Calu3 (cell line): ENCODE data around the gene SEL1L. TPM values are rescaled to one million over a fixed set of nuclear protein-coding genes. Genes with fewer than 3 reads are reported as not detected.

Source experiments
- BruUV-seq: library from RNA; stranded (reverse); fragments of 400-500 nt; replicated peaks from 2 replicates; lab custom pipeline; 2021; lab: Mats Ljungman, UMichigan
- CTCF ChIA-PET: fragments of 300-600 bp; sonication (Branson Sonifier 250); formaldehyde crosslinking; loops from one replicate; lab custom pipeline; 2022; ENCODE audit warnings: antibody characterized with exemption; lab: Charles Lee
- DNase-seq: peaks from one replicate; pipeline ENCODE4 v3.0.0; 2022
- H3K27ac Mint-ChIP-seq: one replicate; pipeline ENCODE4 v1.8.0; 2022; ENCODE audit warnings: mixed read lengths; ENCODE audit not compliant: unreplicated experiment
- H3K27me3 Mint-ChIP-seq: one replicate; pipeline ENCODE4 v1.8.0; 2022; ENCODE audit warnings: mixed read lengths; ENCODE audit not compliant: unreplicated experiment
- H3K36me3 Mint-ChIP-seq: one replicate; pipeline ENCODE4 v1.8.0; 2022; ENCODE audit warnings: mild to moderate bottlenecking, moderate library complexity, mixed read lengths; ENCODE audit not compliant: insufficient read depth, unreplicated experiment
- H3K4me1 Mint-ChIP-seq: one replicate; pipeline ENCODE4 v1.8.0; 2022; ENCODE audit warnings: mild to moderate bottlenecking, low read depth, mixed read lengths; ENCODE audit not compliant: unreplicated experiment
- H3K4me3 Mint-ChIP-seq: one replicate; pipeline ENCODE4 v1.8.0; 2022; ENCODE audit warnings: mild to moderate bottlenecking, low read depth, moderate library complexity, mixed read lengths; ENCODE audit not compliant: unreplicated experiment
- H3K9me3 Mint-ChIP-seq: one replicate; pipeline ENCODE4 v1.8.0; 2022; ENCODE audit warnings: low read depth, mixed read lengths; ENCODE audit not compliant: unreplicated experiment
- intact Hi-C: fragments of 100-400 bp; cut with micrococcal nuclease; formaldehyde crosslinking; loops from one replicate; pipeline ENCODE4 v1.10.0; 2022; ENCODE audit not compliant: unreplicated experiment
- total RNA-seq: library from RNA; stranded (reverse); gene quantifications from 2 replicates; pipeline ENCODE4 v1.2.3, GENCODE V29; 2022
- TF ChIP-seq, protein P1 (sequence below): fragments of 200-600 bp; IDR thresholded peaks from one replicate; pipeline ENCODE4 v1.8.0; 2022; ENCODE audit warnings: antibody characterized with exemption; ENCODE audit not compliant: unreplicated experiment

The SEL1L gene
- total RNA-seq, 1 experiment from 2014 or later, result 95.4 TPM

DNA sequence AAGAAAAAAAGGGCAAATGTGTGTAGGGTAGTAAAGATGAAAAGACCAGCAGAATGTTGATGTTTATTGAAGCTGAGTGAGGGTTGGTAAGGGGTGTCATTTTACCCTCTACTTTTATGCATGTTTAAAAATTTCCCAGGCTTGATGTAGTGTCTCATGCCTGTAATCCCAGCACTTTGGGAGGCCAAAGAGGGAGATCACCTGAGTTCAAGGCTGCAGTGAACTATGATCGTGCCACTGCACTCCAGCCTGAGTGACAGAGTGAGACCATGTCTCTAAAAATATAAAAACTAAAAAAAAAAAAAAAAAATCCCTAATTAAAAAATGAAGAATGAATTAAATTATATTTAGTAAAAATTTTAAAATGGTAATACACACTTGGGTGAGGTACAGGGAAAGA lies 8.5 kb downstream of the SEL1L start:
- H3K27ac Mint-ChIP-seq, result no peak overlapping the region
- peaks cover 33% of the 10 kb centered on the region for H3K36me3 Mint-ChIP-seq
- intact Hi-C loops, result no loop called here
- BruUV-seq, result no TSS peak
- no peaks in the 10 kb centered on the region for H3K9me3 Mint-ChIP-seq
- DNase-seq, result no peak
- no peak overlapping the region for H3K4me3 Mint-ChIP-seq
- CTCF ChIA-PET, result no interaction called here
- H3K27me3 Mint-ChIP-seq, result no peaks in the 10 kb centered on the region
- H3K4me1 Mint-ChIP-seq, result peaks cover 25% of the 10 kb centered on the region
- TF ChIP-seq, protein P1, sequence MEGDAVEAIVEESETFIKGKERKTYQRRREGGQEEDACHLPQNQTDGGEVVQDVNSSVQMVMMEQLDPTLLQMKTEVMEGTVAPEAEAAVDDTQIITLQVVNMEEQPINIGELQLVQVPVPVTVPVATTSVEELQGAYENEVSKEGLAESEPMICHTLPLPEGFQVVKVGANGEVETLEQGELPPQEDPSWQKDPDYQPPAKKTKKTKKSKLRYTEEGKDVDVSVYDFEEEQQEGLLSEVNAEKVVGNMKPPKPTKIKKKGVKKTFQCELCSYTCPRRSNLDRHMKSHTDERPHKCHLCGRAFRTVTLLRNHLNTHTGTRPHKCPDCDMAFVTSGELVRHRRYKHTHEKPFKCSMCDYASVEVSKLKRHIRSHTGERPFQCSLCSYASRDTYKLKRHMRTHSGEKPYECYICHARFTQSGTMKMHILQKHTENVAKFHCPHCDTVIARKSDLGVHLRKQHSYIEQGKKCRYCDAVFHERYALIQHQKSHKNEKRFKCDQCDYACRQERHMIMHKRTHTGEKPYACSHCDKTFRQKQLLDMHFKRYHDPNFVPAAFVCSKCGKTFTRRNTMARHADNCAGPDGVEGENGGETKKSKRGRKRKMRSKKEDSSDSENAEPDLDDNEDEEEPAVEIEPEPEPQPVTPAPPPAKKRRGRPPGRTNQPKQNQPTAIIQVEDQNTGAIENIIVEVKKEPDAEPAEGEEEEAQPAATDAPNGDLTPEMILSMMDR, result no peak

DNA sequence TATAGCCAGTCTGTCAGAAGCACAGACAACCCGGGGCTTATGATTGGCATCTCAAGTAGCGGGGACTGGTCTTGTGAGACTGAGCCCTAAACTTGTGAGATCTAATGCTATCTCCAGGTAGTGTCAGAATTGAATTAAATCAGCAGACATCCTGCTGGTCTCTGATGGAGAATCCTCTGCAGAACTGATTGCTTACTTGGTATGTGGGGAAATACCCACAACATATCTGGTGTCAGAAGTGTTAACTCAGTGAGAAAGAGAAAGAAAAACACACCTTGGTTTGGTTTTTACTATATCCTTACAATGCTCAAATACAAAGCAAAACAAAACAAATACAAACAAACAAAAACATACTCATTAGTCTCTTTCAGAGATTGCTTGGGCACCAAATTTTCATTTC lies 10.0 kb downstream of the SEL1L start:
- intact Hi-C loops, result no loop called here
- TF ChIP-seq, protein P1, result no peak
- CTCF ChIA-PET, result no interaction called here
- peaks cover 26% of the 10 kb centered on the region for H3K4me1 Mint-ChIP-seq
- no peak for DNase-seq
- no peaks in the 10 kb centered on the region for H3K27me3 Mint-ChIP-seq
- no peaks in the 10 kb centered on the region for H3K9me3 Mint-ChIP-seq
- no peak overlapping the region for H3K4me3 Mint-ChIP-seq
- H3K27ac Mint-ChIP-seq, result no peak overlapping the region
- peaks cover 30% of the 10 kb centered on the region for H3K36me3 Mint-ChIP-seq
- no TSS peak for BruUV-seq

DNA sequence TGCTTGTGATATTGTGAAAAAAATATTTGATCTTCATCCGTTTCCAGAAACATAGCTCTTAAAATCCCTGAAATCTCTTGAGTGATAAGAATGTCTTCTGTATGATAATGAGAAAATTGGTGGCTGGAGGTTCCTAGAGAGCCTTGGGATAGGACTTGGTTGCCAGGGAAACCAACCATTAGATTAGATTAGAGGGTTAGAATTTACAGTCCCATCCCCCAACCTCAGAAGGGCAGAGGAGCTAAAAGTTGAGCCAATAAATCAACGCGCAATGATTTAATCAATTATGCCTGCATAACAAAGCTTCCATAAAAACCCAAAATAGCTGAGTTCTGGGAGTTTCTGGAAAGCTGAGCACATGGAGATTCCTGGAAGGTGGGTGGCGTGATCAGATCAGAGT lies 10.6 kb downstream of the SEL1L start:
- CTCF ChIA-PET, result no interaction called here
- intact Hi-C loops, result no loop called here
- peaks cover 20% of the 10 kb centered on the region for H3K4me1 Mint-ChIP-seq
- BruUV-seq, result no TSS peak
- no peak overlapping the region for H3K27ac Mint-ChIP-seq
- H3K4me3 Mint-ChIP-seq, result no peak overlapping the region
- TF ChIP-seq, protein P1, result no peak
- no peaks in the 10 kb centered on the region for H3K9me3 Mint-ChIP-seq
- no peaks in the 10 kb centered on the region for H3K27me3 Mint-ChIP-seq
- H3K36me3 Mint-ChIP-seq, result peaks cover 33% of the 10 kb centered on the region
- DNase-seq, result no peak

DNA sequence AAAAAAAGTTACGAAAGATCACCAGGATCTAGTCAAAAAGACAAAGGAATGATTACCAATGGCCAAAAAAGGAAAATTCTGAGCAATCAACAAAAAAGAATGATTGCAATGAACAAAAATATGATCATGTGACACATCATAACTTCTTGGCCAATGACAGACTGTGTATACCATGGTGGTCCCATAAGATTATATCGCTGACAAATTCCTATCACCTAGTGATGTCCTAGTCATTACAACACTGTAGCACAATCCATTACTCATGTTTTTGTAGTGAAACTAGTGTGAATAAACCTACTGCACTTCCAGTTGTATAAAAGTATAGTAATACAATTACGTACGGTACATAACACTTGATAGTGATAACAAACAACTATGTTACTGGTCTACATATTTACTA lies 12.3 kb downstream of the SEL1L start:
- peaks cover 11% of the 10 kb centered on the region for H3K4me1 Mint-ChIP-seq
- H3K27ac Mint-ChIP-seq, result no peak overlapping the region
- no peaks in the 10 kb centered on the region for H3K9me3 Mint-ChIP-seq
- BruUV-seq, result no TSS peak
- H3K27me3 Mint-ChIP-seq, result no peaks in the 10 kb centered on the region
- intact Hi-C loops, result no loop called here
- CTCF ChIA-PET, result no interaction called here
- H3K36me3 Mint-ChIP-seq, result peaks cover 29% of the 10 kb centered on the region
- no peak overlapping the region for H3K4me3 Mint-ChIP-seq
- DNase-seq, result no peak
- TF ChIP-seq, protein P1, result no peak
